ENCODE measurements around the gene BMPR1A. TPM values are rescaled to one million over a fixed set of nuclear protein-coding genes. Genes with fewer than 3 reads are reported as not detected.

BMPR1A gene
- total and polyA plus RNA-seq, 9 of the 15 experiments (the other 6 are each of a cell fraction or from before 2014, with no cell fraction given), result 1.6 to 17.5 (median 9.1) TPM

DNA sequence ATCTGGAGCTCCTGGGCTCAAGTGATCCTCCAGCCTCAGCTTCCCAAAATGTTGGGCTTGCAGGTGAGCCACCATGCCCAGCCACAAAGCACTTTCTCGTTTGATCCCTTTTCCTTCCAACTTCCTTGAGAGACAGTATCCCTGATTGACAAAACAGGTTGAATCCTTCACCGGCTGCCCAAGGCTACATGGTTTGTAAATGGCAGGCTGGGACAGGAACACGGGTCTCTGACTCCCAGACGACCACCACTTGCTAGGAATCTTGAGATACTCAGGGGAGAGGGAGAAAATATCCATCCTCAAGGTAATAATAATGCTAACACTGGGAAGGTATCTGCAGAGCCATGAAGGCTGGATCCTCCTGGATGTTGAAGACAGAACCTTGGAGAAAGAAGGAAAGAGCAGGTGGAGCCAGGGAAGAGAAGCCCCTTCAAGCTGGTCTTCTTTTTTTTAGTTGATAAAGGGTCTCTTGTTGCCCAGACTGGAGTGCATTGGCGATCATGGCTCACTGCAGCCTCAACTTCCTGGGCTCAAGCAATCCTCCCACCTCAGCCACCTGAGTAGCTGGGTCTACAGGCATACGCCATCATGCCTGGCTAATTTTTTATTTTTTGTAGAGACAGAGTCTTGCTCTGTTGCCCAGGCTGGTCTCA lies 181.2 kb downstream of the BMPR1A start:
- in situ Hi-C loops (cut with MboI), result no loop called here
- CTCF ChIA-PET (ENCODE audit: low intra/inter-chr PET ratio), result interaction anchor here (0.9 to 2.9 kb wide), 2 partner anchors 23 to 249 kb away, joined by 3 to 28 read pairs; partner anchors contain the start of gene SNCG
- TF ChIP-seq RBM22 (IDR thresholded peaks at IDR 0.05; ENCODE audit: low read depth, low read length, poor library complexity, severe bottlenecking) (no peak), KAT7 (CRISPR knock-in tag; IDR thresholded peaks at IDR 0.05; ENCODE audit: borderline replicate concordance) (no peak), ZNF24 (IDR thresholded peaks at IDR 0.05) (no peak), BDP1 (IDR thresholded peaks at IDR 0.05; ENCODE audit: insufficient read depth, insufficient read length) (no peak), KLF13 (tag; IDR thresholded peaks at IDR 0.05; ENCODE audit: borderline replicate concordance, low read depth) (no peak), NCOA1 (IDR thresholded peaks at IDR 0.05; ENCODE audit: low read depth) (no peak), SNIP1 (IDR thresholded peaks at IDR 0.05; ENCODE audit: low read depth) (no peak), ZFP36 (IDR thresholded peaks at IDR 0.05; ENCODE audit: low read depth, low read length, partially characterized antibody) (no peak), ZNF785 (CRISPR knock-in tag; IDR thresholded peaks at IDR 0.05) (no peak)
- TF ChIP-seq, protein P1, sequence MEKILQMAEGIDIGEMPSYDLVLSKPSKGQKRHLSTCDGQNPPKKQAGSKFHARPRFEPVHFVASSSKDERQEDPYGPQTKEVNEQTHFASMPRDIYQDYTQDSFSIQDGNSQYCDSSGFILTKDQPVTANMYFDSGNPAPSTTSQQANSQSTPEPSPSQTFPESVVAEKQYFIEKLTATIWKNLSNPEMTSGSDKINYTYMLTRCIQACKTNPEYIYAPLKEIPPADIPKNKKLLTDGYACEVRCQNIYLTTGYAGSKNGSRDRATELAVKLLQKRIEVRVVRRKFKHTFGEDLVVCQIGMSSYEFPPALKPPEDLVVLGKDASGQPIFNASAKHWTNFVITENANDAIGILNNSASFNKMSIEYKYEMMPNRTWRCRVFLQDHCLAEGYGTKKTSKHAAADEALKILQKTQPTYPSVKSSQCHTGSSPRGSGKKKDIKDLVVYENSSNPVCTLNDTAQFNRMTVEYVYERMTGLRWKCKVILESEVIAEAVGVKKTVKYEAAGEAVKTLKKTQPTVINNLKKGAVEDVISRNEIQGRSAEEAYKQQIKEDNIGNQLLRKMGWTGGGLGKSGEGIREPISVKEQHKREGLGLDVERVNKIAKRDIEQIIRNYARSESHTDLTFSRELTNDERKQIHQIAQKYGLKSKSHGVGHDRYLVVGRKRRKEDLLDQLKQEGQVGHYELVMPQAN (IDR thresholded peaks at IDR 0.05; ENCODE audit: borderline replicate concordance), result no peak
- TF ChIP-seq, protein P2, sequence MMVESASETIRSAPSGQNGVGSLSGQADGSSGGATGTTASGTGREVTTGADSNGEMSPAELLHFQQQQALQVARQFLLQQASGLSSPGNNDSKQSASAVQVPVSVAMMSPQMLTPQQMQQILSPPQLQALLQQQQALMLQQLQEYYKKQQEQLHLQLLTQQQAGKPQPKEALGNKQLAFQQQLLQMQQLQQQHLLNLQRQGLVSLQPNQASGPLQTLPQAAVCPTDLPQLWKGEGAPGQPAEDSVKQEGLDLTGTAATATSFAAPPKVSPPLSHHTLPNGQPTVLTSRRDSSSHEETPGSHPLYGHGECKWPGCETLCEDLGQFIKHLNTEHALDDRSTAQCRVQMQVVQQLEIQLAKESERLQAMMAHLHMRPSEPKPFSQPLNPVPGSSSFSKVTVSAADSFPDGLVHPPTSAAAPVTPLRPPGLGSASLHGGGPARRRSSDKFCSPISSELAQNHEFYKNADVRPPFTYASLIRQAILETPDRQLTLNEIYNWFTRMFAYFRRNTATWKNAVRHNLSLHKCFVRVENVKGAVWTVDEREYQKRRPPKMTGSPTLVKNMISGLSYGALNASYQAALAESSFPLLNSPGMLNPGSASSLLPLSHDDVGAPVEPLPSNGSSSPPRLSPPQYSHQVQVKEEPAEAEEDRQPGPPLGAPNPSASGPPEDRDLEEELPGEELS (CRISPR knock-in tag; IDR thresholded peaks at IDR 0.05; ENCODE audit: borderline replicate concordance), result no peak
- TF ChIP-seq, protein P3, sequence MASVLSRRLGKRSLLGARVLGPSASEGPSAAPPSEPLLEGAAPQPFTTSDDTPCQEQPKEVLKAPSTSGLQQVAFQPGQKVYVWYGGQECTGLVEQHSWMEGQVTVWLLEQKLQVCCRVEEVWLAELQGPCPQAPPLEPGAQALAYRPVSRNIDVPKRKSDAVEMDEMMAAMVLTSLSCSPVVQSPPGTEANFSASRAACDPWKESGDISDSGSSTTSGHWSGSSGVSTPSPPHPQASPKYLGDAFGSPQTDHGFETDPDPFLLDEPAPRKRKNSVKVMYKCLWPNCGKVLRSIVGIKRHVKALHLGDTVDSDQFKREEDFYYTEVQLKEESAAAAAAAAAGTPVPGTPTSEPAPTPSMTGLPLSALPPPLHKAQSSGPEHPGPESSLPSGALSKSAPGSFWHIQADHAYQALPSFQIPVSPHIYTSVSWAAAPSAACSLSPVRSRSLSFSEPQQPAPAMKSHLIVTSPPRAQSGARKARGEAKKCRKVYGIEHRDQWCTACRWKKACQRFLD (CRISPR knock-in tag; IDR thresholded peaks at IDR 0.05), result no peak
- TF ChIP-seq, protein P4, sequence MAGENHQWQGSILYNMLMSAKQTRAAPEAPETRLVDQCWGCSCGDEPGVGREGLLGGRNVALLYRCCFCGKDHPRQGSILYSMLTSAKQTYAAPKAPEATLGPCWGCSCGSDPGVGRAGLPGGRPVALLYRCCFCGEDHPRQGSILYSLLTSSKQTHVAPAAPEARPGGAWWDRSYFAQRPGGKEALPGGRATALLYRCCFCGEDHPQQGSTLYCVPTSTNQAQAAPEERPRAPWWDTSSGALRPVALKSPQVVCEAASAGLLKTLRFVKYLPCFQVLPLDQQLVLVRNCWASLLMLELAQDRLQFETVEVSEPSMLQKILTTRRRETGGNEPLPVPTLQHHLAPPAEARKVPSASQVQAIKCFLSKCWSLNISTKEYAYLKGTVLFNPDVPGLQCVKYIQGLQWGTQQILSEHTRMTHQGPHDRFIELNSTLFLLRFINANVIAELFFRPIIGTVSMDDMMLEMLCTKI (IDR thresholded peaks at IDR 0.05; ENCODE audit: partially characterized antibody), result no peak
- H3K36me3 ChIP-seq (ENCODE audit: control insufficient read depth, insufficient read depth, low read length), result no peaks in the 10 kb centered on the region
- H3K79me2 ChIP-seq (ENCODE audit: control insufficient read depth, insufficient read depth, low read length), result no peaks in the 10 kb centered on the region
- no peaks in the 10 kb centered on the region for H3K9me1 ChIP-seq (ENCODE audit: control insufficient read depth, insufficient read depth, low read length)
- 32% methylated on average over 5 of the region's 6 CpGs for WGBS (ENCODE audit: insufficient coverage, low coverage, missing lambda C conversion rate)
- H3K9ac ChIP-seq (ENCODE audit: insufficient read depth in 1 of 2, low read depth in 2 of 2, low read length in 2 of 2), result no peak overlapping the region
- BruUV-seq (replicated peaks), result no TSS peak
- no peaks in the 10 kb centered on the region for H3K9me3 ChIP-seq (replicated peaks; ENCODE audit: control insufficient read depth, insufficient read depth, low read depth, low read length)
- no peak overlapping the region for H2AFZ ChIP-seq (ENCODE audit: low read depth, low read length)
- no peaks in the 10 kb centered on the region for H3K27me3 ChIP-seq (ENCODE audit: control insufficient read depth in 2 of 2, insufficient read depth in 2 of 2, low read length in 2 of 2)
- FAIRE-seq (no peak), DNase-seq (ENCODE audit: extremely low read depth in 1 of 4, low spot score in 3 of 4) (no peak), ATAC-seq (no peak)
- H4K20me1 ChIP-seq (replicated peaks; ENCODE audit: control insufficient read depth, insufficient read depth, low read length), result no peaks in the 10 kb centered on the region
- POLR2A ChIA-PET, result interaction anchor here (0.5 to 0.9 kb wide), 3 partner anchors 158 to 266 kb away, joined by 3 read pairs; no protein-coding TSS in a partner anchor
- no peak overlapping the region for H3K27ac ChIP-seq (ENCODE audit: extremely low read depth, low read depth, low read length)
- H3K4me1 ChIP-seq (replicated peaks in 1 of 2; ENCODE audit: control insufficient read depth in 2 of 2, insufficient read depth in 2 of 2, low read length in 2 of 2), result peaks cover 0 to 7% of the 10 kb centered on the region in 2 experiments; a peak in 2 of 5 replicates
- no peak overlapping the region for H3K4me3 ChIP-seq
- intact Hi-C loops (cut with micrococcal nuclease), result no loop called here
- H3K4me2 ChIP-seq (ENCODE audit: insufficient read depth, low read length), result no peak overlapping the region

Measured in K562 (cell line).